ENCODE measurements around the gene IQSEC1.

Gene IQSEC1

GRCh38 chr3:13073326-13074005 is at the start of gene IQSEC1:
Gene IQSEC1 (minus strand): TSS chr3:13073429. CDS start chr3:13073014, 415 bp downstream.
- DNase-seq = peak; percentile 90

DNA sequence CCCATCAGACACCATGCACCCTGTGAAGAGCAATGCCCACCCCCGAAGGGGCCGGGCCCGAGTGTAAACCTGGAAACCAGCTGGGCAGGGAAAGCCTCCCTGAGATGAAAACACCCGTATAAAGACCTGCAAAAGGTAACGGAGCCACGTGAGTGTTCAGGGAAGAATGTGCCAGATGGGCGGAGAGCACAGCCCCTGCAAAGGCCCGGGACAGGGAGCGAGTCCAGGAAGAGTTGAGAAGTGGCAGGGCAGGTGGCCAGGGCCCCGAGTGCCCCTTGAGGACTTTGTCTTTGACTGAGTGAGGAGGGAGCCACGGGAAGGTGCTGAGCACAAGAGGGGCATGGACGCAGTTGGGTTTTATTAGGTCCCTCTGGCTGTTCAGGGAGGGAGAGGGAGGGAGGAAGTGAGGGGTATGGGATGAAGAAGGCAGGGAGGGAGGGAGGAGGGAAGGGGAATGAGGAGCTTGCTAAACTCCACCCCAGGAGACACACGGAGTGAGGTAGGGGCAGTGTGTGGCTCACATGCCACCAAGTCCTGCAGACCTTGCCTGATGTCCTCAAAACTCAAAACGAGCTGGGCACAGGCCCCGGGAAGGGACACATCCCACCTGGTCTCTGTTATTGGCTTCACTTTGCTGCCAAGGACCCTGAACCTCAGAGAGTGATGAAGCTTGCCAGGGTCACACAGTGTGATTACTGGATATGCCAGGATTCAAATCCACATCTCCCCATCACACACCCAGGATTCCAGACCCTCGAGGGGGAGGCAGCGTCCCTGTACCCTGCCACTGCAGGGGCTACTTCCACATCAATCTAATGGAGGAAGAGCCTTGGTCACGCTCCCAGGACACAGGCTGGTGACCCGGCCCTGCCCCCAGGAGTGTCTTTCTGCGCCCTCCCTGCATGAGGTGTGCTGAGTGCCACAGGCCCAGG is 49.1 kb upstream of the IQSEC1 start:
- DNase-seq = peak; percentile 15

DNA sequence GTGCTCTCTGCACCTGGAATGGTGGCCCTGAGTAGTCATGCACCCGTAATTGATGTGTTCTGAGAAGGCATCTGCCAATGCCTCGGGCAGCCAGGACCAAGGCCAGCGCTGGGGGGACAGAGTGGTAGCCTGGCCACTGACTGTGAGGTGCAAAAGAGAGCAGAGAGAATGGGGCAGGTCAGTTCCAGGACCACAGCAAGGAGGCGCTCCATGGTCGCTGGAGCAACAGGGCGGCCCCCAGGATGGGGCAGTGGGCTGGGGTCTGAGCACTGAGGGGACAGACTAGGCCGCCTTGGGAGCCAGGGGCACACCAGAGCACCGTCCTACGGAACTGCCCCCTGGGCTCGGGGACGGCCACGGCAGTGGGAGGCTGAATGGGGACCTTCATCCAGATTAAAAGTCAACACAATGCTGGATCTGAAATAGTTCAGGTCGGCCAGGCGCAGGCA is 48.3 kb upstream of the IQSEC1 start:
- DNase-seq = no peak

GRCh38 chr3:13120928-13121552 is 47.8 kb upstream of the IQSEC1 start:
- DNase-seq = no peak

- DNase-seq = no peak
Measured at GRCh38 chr3:13120289-13120927, 47.2 kb upstream of the IQSEC1 start.

GRCh38 chr3:13119471-13120220 is 46.4 kb upstream of the IQSEC1 start:
- peak; percentile 68 for DNase-seq

- DNase-seq = no peak
Measured at GRCh38 chr3:13116426-13116825, 43.2 kb upstream of the IQSEC1 start.

DNA sequence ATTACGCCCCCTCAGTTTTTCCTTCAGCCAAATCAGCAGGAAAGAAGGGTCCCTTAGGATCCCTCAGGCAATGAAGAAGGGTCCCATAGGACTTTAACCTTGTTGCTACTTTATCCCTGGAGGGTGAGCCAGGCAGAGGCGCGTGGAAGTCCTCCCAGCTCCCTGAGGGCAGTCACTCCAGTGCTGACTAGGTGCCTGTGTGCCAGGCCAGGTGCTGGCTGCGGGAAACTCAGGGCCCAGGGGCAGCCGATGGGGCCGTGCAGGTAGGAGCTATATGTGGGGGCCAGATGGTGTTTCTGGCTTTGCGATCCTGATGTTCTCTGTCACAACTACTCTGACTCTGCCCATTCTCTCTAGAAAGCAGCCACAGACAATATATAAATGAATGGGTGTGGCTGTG is 42.8 kb upstream of the IQSEC1 start:
- no peak for DNase-seq

DNA sequence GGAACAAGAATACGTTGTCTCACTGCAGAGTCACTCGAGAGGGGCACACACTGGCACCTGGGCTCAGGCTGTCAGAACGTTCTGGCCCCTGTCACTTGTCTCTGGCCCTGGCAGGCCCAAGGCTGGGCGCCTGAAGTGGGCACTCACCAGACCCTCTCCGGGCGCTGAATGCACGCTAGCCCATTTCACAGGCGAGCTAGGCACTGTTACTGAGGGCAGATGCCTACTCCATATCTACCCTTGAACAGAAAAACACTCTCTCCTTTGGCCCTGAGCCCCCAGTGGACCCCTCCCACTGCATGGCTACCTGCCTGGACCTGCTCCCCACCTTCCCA is 42.3 kb upstream of the IQSEC1 start:
- DNase-seq = no peak

DNA sequence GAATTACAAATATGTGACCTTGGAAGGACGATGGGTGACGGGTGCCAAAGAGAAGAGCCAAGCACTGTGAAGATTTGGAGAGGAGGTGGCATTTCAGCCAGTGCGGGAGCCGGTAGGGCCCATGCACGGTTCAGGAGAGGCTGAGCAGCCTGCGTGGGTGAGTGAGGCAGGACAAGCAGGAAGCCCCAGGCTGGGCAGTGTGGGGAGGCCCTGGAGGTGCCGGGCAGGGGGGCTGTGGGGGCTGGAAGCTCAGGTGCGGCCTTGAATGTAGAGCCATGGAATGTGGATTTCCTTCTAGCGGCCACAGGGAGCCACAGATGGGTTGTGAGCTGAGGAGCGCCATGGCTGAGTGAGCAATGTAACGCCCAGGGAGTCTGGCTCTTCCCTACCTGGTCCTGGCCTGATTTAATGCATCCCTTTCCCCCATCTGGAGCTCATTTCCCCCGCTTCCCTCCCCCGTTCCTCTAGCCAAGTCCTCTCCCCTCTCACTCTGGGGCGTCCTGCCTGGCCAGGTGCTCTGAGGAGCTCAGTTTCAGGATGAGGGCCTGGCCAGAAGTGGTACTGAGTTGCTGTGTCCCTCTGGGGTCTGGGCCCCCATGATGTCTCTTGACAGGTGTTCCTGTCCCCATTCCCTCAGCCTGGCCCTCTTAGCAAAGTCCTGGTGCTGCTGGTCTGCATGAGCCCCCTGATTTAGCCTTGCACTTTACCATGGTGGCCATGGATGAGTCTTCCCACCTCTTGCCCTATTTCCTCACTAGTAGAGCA is 41.8 kb upstream of the IQSEC1 start:
- DNase-seq = peak; percentile 19

DNA sequence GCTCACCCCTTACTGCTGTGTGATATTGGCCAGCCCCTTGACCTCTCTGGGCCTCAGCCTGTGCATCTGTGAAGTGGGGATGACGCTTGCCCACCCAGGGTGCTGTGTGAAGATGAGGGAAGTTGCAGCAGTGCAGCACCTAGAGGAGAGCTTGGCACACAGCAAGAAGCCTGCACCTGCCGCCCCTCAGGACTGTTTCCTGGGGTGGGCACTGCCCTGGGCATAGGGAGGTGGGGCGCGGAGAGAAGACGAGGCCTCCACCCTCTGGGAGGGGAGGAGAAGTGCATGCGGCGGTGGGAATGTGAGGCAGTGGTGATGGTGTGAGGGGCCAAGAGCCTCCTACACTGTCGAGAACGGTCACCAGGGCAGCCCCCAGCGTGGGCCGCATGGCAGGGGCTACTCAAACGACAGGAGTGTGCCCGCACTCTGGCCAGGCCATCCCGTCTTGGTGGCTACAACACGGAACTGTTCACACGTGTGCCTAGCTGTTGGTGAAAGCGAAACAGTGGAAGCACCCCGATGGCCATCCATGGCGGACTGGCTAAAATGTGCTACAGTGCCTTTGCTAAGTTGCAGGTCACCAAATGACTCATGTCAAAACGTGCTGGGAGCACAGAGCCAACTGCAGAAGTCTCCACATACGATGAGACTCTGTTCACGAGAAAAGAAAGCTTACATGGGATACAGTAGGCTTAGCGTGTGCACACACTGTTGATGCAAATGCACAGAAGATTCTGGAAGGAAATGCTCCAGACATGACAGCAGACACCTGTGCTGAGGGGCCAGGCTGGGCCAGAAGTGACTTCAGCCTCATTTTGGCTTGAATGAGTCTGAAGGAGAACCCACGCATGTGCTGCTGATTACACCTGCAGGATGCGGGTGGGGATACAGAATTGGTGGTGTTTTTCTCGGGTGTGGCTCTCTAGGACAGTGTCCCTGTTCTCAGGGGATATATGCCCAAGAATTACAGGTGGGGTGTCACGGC is 40.4 kb upstream of the IQSEC1 start:
- DNase-seq = peak; percentile 3

- peak; percentile 25 for DNase-seq
Measured at GRCh38 chr3:13112521-13113345, 39.5 kb upstream of the IQSEC1 start.

DNA sequence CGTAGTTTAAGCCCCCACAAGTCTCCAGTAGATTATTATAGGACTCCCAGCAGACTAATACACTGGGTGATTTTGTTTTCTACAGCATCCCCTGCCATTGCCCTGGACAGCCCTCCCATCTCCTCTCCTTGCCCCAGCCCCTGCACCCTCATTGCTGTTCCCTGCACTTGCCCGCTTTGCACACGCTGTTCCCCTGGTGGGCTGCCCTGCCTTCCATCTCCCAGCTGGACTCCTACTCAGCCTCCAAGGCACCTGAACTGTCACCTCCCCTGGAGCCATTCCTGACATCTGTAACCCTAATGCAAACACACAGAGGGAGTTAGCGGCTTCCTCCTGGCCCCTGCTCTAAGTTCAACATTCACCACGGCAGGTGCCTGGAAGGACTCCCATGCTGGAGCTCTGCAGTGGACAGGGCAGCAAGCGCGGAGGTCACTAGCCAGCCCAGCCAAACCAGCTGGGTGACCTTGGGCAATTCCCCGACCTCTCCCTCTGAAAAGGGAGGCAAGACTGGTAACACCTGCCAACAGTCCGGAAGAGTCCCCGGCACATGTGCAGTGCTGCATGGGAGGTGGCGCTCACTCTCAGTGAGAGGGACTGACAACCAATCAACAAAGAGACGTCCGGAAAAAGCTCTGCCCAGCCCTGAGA is 38.8 kb upstream of the IQSEC1 start:
- peak; percentile 40 for DNase-seq

- peak; percentile 77 for DNase-seq
Measured at GRCh38 chr3:13111173-13111872, 38.1 kb upstream of the IQSEC1 start.

GRCh38 chr3:13110678-13111116 is 37.5 kb upstream of the IQSEC1 start:
- peak; percentile 92 for DNase-seq

- no peak for DNase-seq
Measured at GRCh38 chr3:13109516-13109915, 36.3 kb upstream of the IQSEC1 start.

- no peak for DNase-seq
Measured at GRCh38 chr3:13108861-13109260, 35.6 kb upstream of the IQSEC1 start.

DNA sequence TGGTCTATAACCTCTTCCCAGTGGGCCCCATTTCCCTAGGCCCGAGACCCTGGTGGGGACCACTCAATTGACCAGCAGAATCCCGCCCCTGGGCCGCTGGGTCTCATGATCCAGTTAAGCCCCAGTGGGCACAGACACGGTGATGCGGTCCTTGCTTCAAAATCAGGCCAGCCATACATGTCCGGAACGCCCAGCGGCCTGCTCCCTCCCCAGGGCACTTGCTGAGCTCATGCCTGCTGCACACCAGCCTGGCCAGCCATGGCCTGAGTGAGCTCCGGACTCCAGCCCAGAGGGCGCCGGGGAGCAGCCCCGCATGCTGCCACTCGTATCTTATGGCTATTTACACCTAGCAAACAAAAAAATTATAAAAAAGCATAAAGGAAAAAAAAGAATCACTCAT is 34.4 kb upstream of the IQSEC1 start:
- no peak for DNase-seq

Data from NCI-H69 (cell line).